NCI-H460 (cell line): Measurements from ENCODE around the gene SEC61B. TPM values are rescaled to one million over a fixed set of nuclear protein-coding genes. Genes with fewer than 3 reads are reported as not detected.
"Not testable (repeated sequence)": the region's sequence is repeated elsewhere in the genome, so short reads cannot be mapped to it uniquely, and the experiment has no call there.

Experiments used
- DNase-seq: peaks from one replicate; pipeline ENCODE4 v3.0.0-alpha.2; 2016; ENCODE audit warnings: low read depth; ENCODE audit errors: extremely low read depth
- total RNA-seq: library from RNA; depleted of rRNA; stranded (reverse); fragments of >200 nt; shearing (Covaris generic); gene quantifications from 2 replicates; pipeline ENCODE4 v1.2.3, GENCODE V29; 2014

The SEC61B gene
- total RNA-seq, 1 experiment from 2014 or later: 144 TPM

GRCh38 chr9:99235926-99236634 lies 14.0 kb downstream of the SEC61B start:
- no peak for DNase-seq

GRCh38 chr9:99237356-99237755 lies 15.3 kb downstream of the SEC61B start:
- no peak for DNase-seq

- not testable (repeated sequence) for DNase-seq
Observed at GRCh38 chr9:99237849-99238248, 15.8 kb downstream of the SEC61B start.

- no peak for DNase-seq
Observed at GRCh38 chr9:99238331-99238730, 16.2 kb downstream of the SEC61B start.

GRCh38 chr9:99239341-99240060 lies 17.4 kb downstream of the SEC61B start:
- DNase-seq: no peak

GRCh38 chr9:99241106-99241505 lies 19.0 kb downstream of the SEC61B start:
- no peak for DNase-seq

GRCh38 chr9:99244344-99245260 lies 22.5 kb downstream of the SEC61B start:
- DNase-seq: no peak

GRCh38 chr9:99249619-99250018 lies 27.5 kb downstream of the SEC61B start:
- no peak for DNase-seq

- DNase-seq: no peak
Observed at GRCh38 chr9:99251157-99251556, 29.1 kb downstream of the SEC61B start.

GRCh38 chr9:99253134-99253533 lies 31.1 kb downstream of the SEC61B start:
- no peak for DNase-seq

GRCh38 chr9:99253772-99254431 lies 31.8 kb downstream of the SEC61B start:
- DNase-seq: no peak

GRCh38 chr9:99255651-99256050 lies 33.6 kb downstream of the SEC61B start:
- DNase-seq: no peak

GRCh38 chr9:99257723-99258389 lies 35.8 kb downstream of the SEC61B start:
- no peak for DNase-seq

GRCh38 chr9:99259231-99259918 lies 37.3 kb downstream of the SEC61B start:
- DNase-seq: no peak

- DNase-seq: no peak
Observed at GRCh38 chr9:99261923-99262322, 39.8 kb downstream of the SEC61B start.

- DNase-seq: no peak
Observed at GRCh38 chr9:99262949-99263418, 40.9 kb downstream of the SEC61B start.

GRCh38 chr9:99264070-99264680 lies 42.1 kb downstream of the SEC61B start:
- no peak for DNase-seq

- no peak for DNase-seq
Observed at GRCh38 chr9:99265691-99266090, 43.6 kb downstream of the SEC61B start.
